ENCODE data around the gene OR6C70.

The OR6C70 gene

DNA sequence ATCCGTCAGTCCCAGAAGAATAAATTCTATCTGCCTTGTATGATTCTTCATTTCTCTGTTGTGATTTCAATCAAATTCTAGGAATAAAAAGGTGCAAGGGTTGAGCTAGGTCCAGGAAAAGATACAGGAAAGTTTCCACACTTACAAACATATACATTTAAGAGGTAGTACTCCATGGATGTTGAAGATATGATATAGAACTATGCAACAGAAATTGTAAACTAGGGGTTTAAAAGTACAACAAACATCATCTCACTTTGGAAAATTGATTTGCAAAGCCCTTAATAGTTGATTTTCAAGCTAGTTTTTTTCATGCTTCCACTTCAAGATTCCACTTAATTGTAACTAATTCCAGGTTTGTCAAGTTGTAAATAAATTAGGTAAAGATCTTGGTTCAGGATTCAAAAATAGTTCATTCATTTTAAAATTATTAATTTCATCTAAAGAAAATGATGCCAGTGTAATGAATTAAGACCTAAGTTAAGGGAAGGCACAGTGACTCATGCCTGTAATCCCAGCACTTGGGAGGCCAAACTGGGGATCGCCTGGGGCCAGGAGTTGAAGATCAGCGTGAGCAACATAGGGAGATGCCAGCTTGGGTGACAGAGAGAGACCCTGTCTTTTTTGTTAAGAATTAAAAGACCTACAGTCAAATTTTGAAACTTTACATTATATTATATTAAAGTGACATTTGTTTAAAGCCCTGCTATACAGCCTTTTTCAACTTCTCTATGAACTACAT is at the start of gene OR6C70:
TSS of gene OR6C70 (minus strand) at position 51 of the 742 bp plus-strand sequence. CDS start at position 51, 0 bp downstream.
- POLR2A ChIA-PET: no interaction called here
- no peak for DNase-seq (ENCODE audit: low read depth, low spot score)
- H3K4me3 ChIP-seq (ENCODE audit: low read depth, low read length): no peak within 1 kb of the TSS
- TF ChIP-seq, protein P1, sequence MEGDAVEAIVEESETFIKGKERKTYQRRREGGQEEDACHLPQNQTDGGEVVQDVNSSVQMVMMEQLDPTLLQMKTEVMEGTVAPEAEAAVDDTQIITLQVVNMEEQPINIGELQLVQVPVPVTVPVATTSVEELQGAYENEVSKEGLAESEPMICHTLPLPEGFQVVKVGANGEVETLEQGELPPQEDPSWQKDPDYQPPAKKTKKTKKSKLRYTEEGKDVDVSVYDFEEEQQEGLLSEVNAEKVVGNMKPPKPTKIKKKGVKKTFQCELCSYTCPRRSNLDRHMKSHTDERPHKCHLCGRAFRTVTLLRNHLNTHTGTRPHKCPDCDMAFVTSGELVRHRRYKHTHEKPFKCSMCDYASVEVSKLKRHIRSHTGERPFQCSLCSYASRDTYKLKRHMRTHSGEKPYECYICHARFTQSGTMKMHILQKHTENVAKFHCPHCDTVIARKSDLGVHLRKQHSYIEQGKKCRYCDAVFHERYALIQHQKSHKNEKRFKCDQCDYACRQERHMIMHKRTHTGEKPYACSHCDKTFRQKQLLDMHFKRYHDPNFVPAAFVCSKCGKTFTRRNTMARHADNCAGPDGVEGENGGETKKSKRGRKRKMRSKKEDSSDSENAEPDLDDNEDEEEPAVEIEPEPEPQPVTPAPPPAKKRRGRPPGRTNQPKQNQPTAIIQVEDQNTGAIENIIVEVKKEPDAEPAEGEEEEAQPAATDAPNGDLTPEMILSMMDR (IDR thresholded peaks at IDR 0.05; ENCODE audit: insufficient read depth, low read length, missing control alignments): no peak
- CTCF ChIA-PET: no interaction called here

DNA sequence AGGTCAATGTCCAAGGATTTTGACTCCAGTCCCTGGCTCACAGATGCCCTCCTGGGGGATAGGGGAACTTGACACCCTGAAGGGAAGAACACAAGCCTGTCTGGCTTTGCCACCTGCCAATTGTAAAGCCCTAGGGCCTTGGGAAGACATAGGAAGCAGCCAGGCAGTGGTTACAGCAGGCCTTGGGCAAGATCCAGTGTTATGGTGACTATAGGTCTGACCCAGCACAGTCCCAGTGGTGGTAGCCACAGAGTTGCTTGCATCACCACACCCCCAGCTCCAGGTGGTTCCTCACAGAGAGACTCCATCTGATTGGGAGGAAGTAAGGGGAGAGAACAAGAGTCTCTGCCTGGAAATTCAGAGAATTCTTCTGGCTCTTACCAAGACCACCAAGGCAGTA is 46.5 kb upstream of the OR6C70 start:
- TF ChIP-seq, protein P1 (IDR thresholded peaks at IDR 0.05; ENCODE audit: insufficient read depth, low read length, missing control alignments): no peak
- no peak overlapping the region for H3K4me3 ChIP-seq (ENCODE audit: low read depth, low read length)
- POLR2A ChIA-PET: no interaction called here
- CTCF ChIA-PET: no interaction called here
- no peak for DNase-seq (ENCODE audit: low read depth, low spot score)

DNA sequence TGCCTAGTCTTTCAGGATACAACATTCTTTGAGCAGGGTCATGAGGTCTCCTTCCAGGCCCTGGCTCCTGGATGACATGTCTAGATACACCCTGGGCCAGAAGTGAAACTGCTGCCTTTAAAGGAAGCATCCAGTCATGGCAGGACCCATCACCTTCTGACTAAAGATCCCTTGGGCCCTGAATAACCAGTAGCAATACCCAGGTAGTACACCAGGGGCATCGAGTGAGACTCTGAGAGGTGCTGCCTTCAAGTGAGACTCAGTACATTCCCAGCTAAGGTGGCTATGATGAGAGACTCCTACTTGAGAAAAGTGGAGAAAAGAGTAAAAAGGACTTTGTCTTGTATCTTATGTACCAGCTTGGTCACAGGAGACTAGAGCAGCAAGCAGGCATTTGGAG is 45.8 kb upstream of the OR6C70 start:
- CTCF ChIA-PET: no interaction called here
- TF ChIP-seq, protein P1 (IDR thresholded peaks at IDR 0.05; ENCODE audit: insufficient read depth, low read length, missing control alignments): no peak
- DNase-seq (ENCODE audit: low read depth, low spot score): no peak
- H3K4me3 ChIP-seq (ENCODE audit: low read depth, low read length): no peak overlapping the region
- POLR2A ChIA-PET: no interaction called here

DNA sequence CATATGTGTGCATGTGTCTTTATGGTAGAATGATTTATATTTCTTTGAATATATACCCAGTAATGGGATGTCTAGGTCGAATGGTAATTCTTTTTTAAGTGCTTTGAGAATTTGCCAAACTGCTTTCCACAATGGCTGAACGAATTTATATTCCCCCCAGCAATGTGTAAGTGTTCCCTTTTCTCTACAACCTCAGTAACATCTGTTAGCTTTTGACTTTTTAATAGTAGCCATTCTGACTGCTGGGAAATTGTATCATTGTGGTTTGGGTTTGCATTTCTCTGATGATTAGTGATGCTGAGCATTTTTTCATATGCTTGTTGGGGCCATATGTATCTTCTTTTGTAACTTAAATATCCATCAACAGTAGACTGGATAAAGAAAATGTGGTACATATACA is 31.7 kb upstream of the OR6C70 start:
- CTCF ChIA-PET: no interaction called here
- POLR2A ChIA-PET: no interaction called here
- DNase-seq (ENCODE audit: low read depth, low spot score): no peak
- TF ChIP-seq, protein P1 (IDR thresholded peaks at IDR 0.05; ENCODE audit: insufficient read depth, low read length, missing control alignments): no peak
- H3K4me3 ChIP-seq (ENCODE audit: low read depth, low read length): no peak overlapping the region

DNA sequence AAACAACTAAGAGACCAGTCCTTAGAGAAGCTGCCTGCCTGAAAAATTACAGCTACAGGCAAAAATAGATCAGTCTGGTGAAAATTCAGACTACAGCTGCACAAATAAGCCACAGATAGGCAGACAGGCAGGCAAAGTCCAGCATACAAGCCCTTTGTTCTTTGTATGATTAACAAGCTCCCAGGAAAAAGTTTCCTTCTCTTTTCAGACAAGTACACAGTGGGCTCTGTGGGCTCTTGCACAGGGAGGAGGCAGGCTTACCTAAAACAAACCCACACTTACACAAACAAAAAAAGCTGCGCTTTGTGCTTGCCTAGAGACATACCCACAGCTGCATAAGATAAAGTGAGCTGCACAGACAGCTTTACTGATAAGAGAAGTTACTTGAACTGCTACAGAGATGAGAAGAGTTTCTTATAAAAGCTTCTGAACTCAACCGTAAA is 29.9 kb upstream of the OR6C70 start:
- no peak overlapping the region for H3K4me3 ChIP-seq (ENCODE audit: low read depth, low read length)
- TF ChIP-seq, protein P1 (IDR thresholded peaks at IDR 0.05; ENCODE audit: insufficient read depth, low read length, missing control alignments): no peak
- POLR2A ChIA-PET: no interaction called here
- CTCF ChIA-PET: no interaction called here
- no peak for DNase-seq (ENCODE audit: low read depth, low spot score)

DNA sequence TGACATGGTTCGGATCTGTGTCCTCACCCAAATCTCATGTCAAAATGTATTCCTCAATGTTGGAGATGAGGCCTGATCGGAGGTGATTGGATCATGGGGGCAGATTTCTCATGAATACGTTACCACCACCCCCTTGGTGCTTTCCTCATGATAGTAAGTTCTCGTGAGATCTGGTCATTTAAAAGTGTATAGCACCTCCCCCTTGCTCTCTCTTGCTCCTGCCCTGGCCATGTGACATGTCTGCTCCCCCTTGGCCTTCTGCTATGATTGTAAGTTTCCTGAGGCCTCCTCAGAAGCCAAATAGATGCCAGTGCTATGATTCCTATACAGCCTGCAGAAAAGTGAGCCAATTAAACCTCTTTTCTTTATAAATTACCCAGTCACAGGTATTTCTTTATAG is 29.3 kb upstream of the OR6C70 start:
- TF ChIP-seq, protein P1 (IDR thresholded peaks at IDR 0.05; ENCODE audit: insufficient read depth, low read length, missing control alignments): no peak
- ChIA-PET CTCF (no interaction called here), POLR2A (no interaction called here)
- no peak overlapping the region for H3K4me3 ChIP-seq (ENCODE audit: low read depth, low read length)
- no peak for DNase-seq (ENCODE audit: low read depth, low spot score)
